ENCODE data around the gene WDFY4. TPM values are rescaled to one million over a fixed set of nuclear protein-coding genes. Genes with fewer than 3 reads are reported as not detected.

The WDFY4 gene
- total RNA-seq, 1 experiment from 2014 or later: not detected

- Mint-ChIP-seq H3K27ac (no peak overlapping the region), H3K9me3 (no peaks in the 10 kb centered on the region; a peak in 1 of 5 replicates), H3K27me3 (ENCODE audit: low read depth) (no peaks in the 10 kb centered on the region; the same call in none of the 2 replicates), H3K4me1 (peaks cover 4 to 7% of the 10 kb centered on the region in 2 experiments), H3K36me3 (ENCODE audit: insufficient read depth in 1 of 3, low read depth in 3 of 3) (no peaks in the 10 kb centered on the region; a peak in 1 of 7 replicates), H3K4me3 (no peak overlapping the region)
- H2BK20ac ChIP-seq (ENCODE audit: low read depth, low read length, poor library complexity, severe bottlenecking): no peak overlapping the region
- H3K9me3 ChIP-seq (ENCODE audit: control insufficient read depth, low read depth, low read length): no peaks in the 10 kb centered on the region
- H3K4me2 ChIP-seq (ENCODE audit: insufficient read depth, insufficient read length, low read length): no peak overlapping the region
- H4K5ac ChIP-seq (ENCODE audit: insufficient read length, low read depth, low read length): no peak overlapping the region
- H3T11ph ChIP-seq (ENCODE audit: low read length): no peak overlapping the region
- H4K20me1 ChIP-seq (ENCODE audit: control insufficient read depth, insufficient read depth, insufficient read length): peaks cover 1% of the 10 kb centered on the region
- H3K18ac ChIP-seq (ENCODE audit: insufficient read length, low read depth, low read length): no peak overlapping the region
- H3K56ac ChIP-seq (ENCODE audit: insufficient read length, low read depth, low read length): no peak overlapping the region
- H3K4ac ChIP-seq (ENCODE audit: low read depth, low read length): no peak overlapping the region
- no peak overlapping the region for H2BK120ac ChIP-seq (ENCODE audit: low read depth, low read length, poor library complexity, severe bottlenecking)
- H2BK15ac ChIP-seq (ENCODE audit: low read depth, low read length): no peak overlapping the region
- H2BK5ac ChIP-seq (ENCODE audit: insufficient read length, low read length): no peak overlapping the region
- no peak overlapping the region for H2AFZ ChIP-seq (ENCODE audit: low read length)
- H3K27ac ChIP-seq (ENCODE audit: insufficient read length, low read depth, low read length): no peak overlapping the region
- no peak overlapping the region for H3K9ac ChIP-seq (ENCODE audit: extremely low read depth, insufficient read length, low read length)
- no peak overlapping the region for H2BK12ac ChIP-seq (ENCODE audit: insufficient read length, low read depth, low read length)
- no peaks in the 10 kb centered on the region for H3K4me1 ChIP-seq (ENCODE audit: insufficient read depth, low read length)
- H3K27me3 ChIP-seq (ENCODE audit: insufficient read depth, low read length): no peaks in the 10 kb centered on the region
- TF ChIP-seq CTCF (conservative IDR thresholded peaks at IDR 0.05): no peak
- H3K79me1 ChIP-seq (ENCODE audit: insufficient read depth, low read depth, low read length, poor library complexity, severe bottlenecking): no peaks in the 10 kb centered on the region
- no peak overlapping the region for H4K8ac ChIP-seq (replicated peaks; ENCODE audit: insufficient read length, low read depth, low read length)
- no peak overlapping the region for H3K23ac ChIP-seq (ENCODE audit: insufficient read length, low read depth, low read length)
- WGBS (ENCODE audit: extremely low coverage, insufficient read length, low lambda C conversion rate): no CpG with 5 or more reads among the region's 3 CpGs
- H3K79me2 ChIP-seq (ENCODE audit: insufficient read depth, low read length): no peaks in the 10 kb centered on the region
- H2AK5ac ChIP-seq (ENCODE audit: insufficient read length, low read length): no peak overlapping the region
- H3K14ac ChIP-seq (ENCODE audit: insufficient read depth, low read length): no peak overlapping the region
- H3K23me2 ChIP-seq (ENCODE audit: insufficient read length, low read depth, low read length, poor library complexity, severe bottlenecking): no peaks in the 10 kb centered on the region
- DNase-seq: no peak
- H4K91ac ChIP-seq (ENCODE audit: insufficient read length, low read depth, low read length): no peak overlapping the region
Observed at GRCh38 chr10:48777110-48777509, 92.4 kb downstream of the WDFY4 start.

All from H9 (cell line).